WTC11 (cell line): ENCODE results near the gene OTOA.

Experiments used
- ATF1 ChIP-seq: sonication (generic); formaldehyde crosslinking; IDR thresholded peaks from 2 replicates; pipeline ENCODE4 v1.8.1; 2023; ENCODE audit warnings: mild to moderate bottlenecking, moderate library complexity, missing genetic modification reagents
- JUN ChIP-seq: sonication (generic); formaldehyde crosslinking; IDR thresholded peaks from 2 replicates; pipeline ENCODE4 v1.8.0; 2023; ENCODE audit warnings: mild to moderate bottlenecking, missing genetic modification reagents
- RELA ChIP-seq: sonication (generic); formaldehyde crosslinking; IDR thresholded peaks from 2 replicates; pipeline ENCODE4 v1.8.1; 2022; ENCODE audit warnings: missing genetic modification reagents, mild to moderate bottlenecking, borderline replicate concordance
- SP1 ChIP-seq: sonication (generic); formaldehyde crosslinking; conservative IDR thresholded peaks from 2 replicates; pipeline ENCODE4 v1.8.1; 2022; ENCODE audit warnings: missing genetic modification reagents
- TCF7 ChIP-seq: sonication (generic); formaldehyde crosslinking; IDR thresholded peaks from 2 replicates; pipeline ENCODE4 v1.8.0; 2022; ENCODE audit warnings: mild to moderate bottlenecking, low read depth, missing genetic modification reagents, moderate library complexity
- ZNF219 ChIP-seq: sonication (generic); formaldehyde crosslinking; IDR thresholded peaks from 2 replicates; pipeline ENCODE4 v1.8.0; 2023; ENCODE audit warnings: missing genetic modification reagents, mild to moderate bottlenecking, borderline replicate concordance
- TF ChIP-seq, protein P1 (sequence below): fragments of 200-600 bp; IDR thresholded peaks from 2 replicates; pipeline ENCODE4 v1.8.0; 2022; ENCODE audit warnings: antibody characterized with exemption
- TF ChIP-seq, protein P2 (sequence below): sonication (generic); formaldehyde crosslinking; IDR thresholded peaks from 2 replicates; pipeline ENCODE4 v1.8.1; 2022; ENCODE audit warnings: low read depth, mild to moderate bottlenecking, moderate library complexity, missing genetic modification reagents, borderline replicate concordance
- TF ChIP-seq, protein P3 (sequence below): sonication (generic); formaldehyde crosslinking; IDR thresholded peaks from 2 replicates; pipeline ENCODE4 v1.8.1; 2023; ENCODE audit warnings: mild to moderate bottlenecking, missing genetic modification reagents
- TF ChIP-seq, protein P4 (sequence below): sonication (generic); formaldehyde crosslinking; IDR thresholded peaks from 2 replicates; pipeline ENCODE4 v1.8.0; 2023; ENCODE audit warnings: mild to moderate bottlenecking, missing genetic modification reagents
- TF ChIP-seq, protein P5 (sequence below): sonication (generic); formaldehyde crosslinking; IDR thresholded peaks from 2 replicates; pipeline ENCODE4 v1.8.1; 2023; ENCODE audit warnings: mild to moderate bottlenecking, missing genetic modification reagents, moderate library complexity
- TF ChIP-seq, protein P6 (sequence below): sonication (generic); formaldehyde crosslinking; conservative IDR thresholded peaks from 2 replicates; pipeline ENCODE4 v1.8.1; 2022; ENCODE audit warnings: mild to moderate bottlenecking, missing genetic modification reagents

DNA sequence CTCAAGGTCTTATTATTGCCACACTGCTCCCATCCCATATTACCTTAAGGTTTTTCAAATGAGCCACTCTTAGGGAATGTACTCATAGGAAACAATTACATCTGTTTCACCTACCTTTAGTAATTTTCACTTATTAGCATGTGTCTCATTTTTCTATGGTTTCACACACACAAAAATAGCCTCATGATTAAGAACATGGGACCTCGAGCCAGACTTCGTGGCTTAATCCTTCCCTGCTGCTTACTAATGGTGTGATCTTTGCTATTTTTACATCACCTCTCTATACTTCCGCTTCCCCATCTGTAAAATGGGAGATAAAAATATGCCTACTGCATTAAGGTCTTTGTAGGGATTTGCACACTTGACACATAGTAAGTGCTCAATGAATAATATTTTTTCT, 38.5 kb downstream of the OTOA start:
- TF ChIP-seq ATF1 (no peak), JUN (no peak), RELA (CRISPR knock-in tag) (no peak), TCF7 (CRISPR knock-in tag) (no peak), SP1 (CRISPR knock-in tag) (no peak), ZNF219 (CRISPR knock-in tag) (no peak)
- TF ChIP-seq, protein P1, sequence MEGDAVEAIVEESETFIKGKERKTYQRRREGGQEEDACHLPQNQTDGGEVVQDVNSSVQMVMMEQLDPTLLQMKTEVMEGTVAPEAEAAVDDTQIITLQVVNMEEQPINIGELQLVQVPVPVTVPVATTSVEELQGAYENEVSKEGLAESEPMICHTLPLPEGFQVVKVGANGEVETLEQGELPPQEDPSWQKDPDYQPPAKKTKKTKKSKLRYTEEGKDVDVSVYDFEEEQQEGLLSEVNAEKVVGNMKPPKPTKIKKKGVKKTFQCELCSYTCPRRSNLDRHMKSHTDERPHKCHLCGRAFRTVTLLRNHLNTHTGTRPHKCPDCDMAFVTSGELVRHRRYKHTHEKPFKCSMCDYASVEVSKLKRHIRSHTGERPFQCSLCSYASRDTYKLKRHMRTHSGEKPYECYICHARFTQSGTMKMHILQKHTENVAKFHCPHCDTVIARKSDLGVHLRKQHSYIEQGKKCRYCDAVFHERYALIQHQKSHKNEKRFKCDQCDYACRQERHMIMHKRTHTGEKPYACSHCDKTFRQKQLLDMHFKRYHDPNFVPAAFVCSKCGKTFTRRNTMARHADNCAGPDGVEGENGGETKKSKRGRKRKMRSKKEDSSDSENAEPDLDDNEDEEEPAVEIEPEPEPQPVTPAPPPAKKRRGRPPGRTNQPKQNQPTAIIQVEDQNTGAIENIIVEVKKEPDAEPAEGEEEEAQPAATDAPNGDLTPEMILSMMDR: no peak
- TF ChIP-seq, protein P2, sequence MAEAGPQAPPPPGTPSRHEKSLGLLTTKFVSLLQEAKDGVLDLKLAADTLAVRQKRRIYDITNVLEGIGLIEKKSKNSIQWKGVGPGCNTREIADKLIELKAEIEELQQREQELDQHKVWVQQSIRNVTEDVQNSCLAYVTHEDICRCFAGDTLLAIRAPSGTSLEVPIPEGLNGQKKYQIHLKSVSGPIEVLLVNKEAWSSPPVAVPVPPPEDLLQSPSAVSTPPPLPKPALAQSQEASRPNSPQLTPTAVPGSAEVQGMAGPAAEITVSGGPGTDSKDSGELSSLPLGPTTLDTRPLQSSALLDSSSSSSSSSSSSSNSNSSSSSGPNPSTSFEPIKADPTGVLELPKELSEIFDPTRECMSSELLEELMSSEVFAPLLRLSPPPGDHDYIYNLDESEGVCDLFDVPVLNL: no peak
- TF ChIP-seq, protein P3, sequence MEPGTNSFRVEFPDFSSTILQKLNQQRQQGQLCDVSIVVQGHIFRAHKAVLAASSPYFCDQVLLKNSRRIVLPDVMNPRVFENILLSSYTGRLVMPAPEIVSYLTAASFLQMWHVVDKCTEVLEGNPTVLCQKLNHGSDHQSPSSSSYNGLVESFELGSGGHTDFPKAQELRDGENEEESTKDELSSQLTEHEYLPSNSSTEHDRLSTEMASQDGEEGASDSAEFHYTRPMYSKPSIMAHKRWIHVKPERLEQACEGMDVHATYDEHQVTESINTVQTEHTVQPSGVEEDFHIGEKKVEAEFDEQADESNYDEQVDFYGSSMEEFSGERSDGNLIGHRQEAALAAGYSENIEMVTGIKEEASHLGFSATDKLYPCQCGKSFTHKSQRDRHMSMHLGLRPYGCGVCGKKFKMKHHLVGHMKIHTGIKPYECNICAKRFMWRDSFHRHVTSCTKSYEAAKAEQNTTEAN: no peak
- TF ChIP-seq, protein P4, sequence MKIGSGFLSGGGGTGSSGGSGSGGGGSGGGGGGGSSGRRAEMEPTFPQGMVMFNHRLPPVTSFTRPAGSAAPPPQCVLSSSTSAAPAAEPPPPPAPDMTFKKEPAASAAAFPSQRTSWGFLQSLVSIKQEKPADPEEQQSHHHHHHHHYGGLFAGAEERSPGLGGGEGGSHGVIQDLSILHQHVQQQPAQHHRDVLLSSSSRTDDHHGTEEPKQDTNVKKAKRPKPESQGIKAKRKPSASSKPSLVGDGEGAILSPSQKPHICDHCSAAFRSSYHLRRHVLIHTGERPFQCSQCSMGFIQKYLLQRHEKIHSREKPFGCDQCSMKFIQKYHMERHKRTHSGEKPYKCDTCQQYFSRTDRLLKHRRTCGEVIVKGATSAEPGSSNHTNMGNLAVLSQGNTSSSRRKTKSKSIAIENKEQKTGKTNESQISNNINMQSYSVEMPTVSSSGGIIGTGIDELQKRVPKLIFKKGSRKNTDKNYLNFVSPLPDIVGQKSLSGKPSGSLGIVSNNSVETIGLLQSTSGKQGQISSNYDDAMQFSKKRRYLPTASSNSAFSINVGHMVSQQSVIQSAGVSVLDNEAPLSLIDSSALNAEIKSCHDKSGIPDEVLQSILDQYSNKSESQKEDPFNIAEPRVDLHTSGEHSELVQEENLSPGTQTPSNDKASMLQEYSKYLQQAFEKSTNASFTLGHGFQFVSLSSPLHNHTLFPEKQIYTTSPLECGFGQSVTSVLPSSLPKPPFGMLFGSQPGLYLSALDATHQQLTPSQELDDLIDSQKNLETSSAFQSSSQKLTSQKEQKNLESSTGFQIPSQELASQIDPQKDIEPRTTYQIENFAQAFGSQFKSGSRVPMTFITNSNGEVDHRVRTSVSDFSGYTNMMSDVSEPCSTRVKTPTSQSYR: no peak
- TF ChIP-seq, protein P5, sequence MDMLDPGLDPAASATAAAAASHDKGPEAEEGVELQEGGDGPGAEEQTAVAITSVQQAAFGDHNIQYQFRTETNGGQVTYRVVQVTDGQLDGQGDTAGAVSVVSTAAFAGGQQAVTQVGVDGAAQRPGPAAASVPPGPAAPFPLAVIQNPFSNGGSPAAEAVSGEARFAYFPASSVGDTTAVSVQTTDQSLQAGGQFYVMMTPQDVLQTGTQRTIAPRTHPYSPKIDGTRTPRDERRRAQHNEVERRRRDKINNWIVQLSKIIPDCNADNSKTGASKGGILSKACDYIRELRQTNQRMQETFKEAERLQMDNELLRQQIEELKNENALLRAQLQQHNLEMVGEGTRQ (CRISPR knock-in tag): no peak
- TF ChIP-seq, protein P6, sequence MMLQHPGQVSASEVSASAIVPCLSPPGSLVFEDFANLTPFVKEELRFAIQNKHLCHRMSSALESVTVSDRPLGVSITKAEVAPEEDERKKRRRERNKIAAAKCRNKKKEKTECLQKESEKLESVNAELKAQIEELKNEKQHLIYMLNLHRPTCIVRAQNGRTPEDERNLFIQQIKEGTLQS (CRISPR knock-in tag): no peak
